ENCODE results near the gene PGGT1B. TPM values are rescaled to one million over a fixed set of nuclear protein-coding genes. Genes with fewer than 3 reads are reported as not detected.

PGGT1B gene
- total and polyA plus RNA-seq, 12 donors, result 2.0 to 31.7 (median 28.0) TPM

DNA sequence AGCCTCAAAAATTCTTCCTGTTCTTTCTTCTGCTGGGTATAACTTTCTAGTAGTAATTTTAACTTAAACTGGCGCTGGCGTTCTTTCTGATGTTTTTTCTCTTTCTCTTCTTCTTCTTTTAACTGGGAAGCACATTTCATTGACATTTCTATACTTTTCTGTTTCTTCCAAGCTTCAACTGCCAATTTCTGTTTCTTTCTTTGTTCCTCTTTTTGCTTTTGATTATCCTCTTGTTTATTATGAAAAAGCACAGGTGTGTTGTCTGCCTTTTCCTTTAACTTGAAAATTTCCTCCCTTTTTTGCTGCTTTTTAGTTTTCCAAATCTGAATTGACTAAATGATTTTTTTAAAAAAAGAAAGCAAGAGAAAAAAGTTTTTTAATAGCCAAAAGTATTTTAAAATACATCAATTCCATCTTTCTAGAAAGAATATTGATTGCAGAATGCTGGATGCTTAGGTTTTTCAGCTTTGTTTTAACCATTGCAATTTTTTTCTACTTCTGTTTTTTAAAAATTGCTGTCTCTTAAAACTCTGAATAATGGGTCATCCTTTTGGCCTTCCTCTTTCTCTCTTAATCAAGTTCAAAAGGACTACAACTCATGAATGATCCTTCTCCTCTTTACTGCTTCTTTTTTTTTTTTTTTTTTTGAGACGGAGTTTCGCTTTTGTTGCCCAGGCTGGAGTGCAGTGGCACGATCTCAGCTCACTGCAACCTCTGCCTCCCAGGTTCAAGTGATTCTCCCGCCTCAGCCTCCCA lies 8.8 kb upstream of the PGGT1B start:
- Histone ChIP-seq H3K9me3 (no peaks in the 10 kb centered on the region), H3K27me3 (no peaks in the 10 kb centered on the region), H3K36me3 (peaks cover 0 to 78% (median 11%) of the 10 kb centered on the region in 9 donors), H3K4me3 (no peak overlapping the region), H3K27ac (peak overlapping the region in 1 of 10 donors; percentile 56), H3K4me1 (peaks cover 0 to 11% (median 0%) of the 10 kb centered on the region in 9 donors)
- WGBS, 2 donors, result 84 to 96% methylated on average over 6 of the region's 6 CpGs
- intact Hi-C loops (cut with DNase I), result no loop called here
- DNase-seq (no peak), ATAC-seq (no peak)
- TF ChIP-seq, protein P1, sequence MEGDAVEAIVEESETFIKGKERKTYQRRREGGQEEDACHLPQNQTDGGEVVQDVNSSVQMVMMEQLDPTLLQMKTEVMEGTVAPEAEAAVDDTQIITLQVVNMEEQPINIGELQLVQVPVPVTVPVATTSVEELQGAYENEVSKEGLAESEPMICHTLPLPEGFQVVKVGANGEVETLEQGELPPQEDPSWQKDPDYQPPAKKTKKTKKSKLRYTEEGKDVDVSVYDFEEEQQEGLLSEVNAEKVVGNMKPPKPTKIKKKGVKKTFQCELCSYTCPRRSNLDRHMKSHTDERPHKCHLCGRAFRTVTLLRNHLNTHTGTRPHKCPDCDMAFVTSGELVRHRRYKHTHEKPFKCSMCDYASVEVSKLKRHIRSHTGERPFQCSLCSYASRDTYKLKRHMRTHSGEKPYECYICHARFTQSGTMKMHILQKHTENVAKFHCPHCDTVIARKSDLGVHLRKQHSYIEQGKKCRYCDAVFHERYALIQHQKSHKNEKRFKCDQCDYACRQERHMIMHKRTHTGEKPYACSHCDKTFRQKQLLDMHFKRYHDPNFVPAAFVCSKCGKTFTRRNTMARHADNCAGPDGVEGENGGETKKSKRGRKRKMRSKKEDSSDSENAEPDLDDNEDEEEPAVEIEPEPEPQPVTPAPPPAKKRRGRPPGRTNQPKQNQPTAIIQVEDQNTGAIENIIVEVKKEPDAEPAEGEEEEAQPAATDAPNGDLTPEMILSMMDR (IDR thresholded peaks at IDR 0.05), result no peak

GRCh38 chr5:115267617-115268016 lies 4.9 kb upstream of the PGGT1B start:
- H3K4me1 ChIP-seq, result peaks cover 0 to 8% (median 0%) of the 10 kb centered on the region in 9 donors
- no peak overlapping the region for H3K27ac ChIP-seq
- peaks cover 0 to 50% (median 3%) of the 10 kb centered on the region in 9 donors for H3K36me3 ChIP-seq
- H3K27me3 ChIP-seq, result no peaks in the 10 kb centered on the region
- intact Hi-C loops (cut with DNase I), result no loop called here
- no peaks in the 10 kb centered on the region for H3K9me3 ChIP-seq
- ATAC-seq (no peak), DNase-seq (no peak)
- TF ChIP-seq, protein P1 (IDR thresholded peaks at IDR 0.05), result no peak
- no peak overlapping the region for H3K4me3 ChIP-seq

- H3K36me3 ChIP-seq, result peaks cover 0 to 36% (median 0%) of the 10 kb centered on the region in 9 donors
- no peak overlapping the region for H3K27ac ChIP-seq
- DNase-seq (no peak), ATAC-seq (no peak)
- peaks cover 0 to 26% (median 17%) of the 10 kb centered on the region in 9 donors for H3K4me1 ChIP-seq
- 96 to 97% methylated on average over 13 of the region's 13 CpGs for WGBS, 2 donors
- TF ChIP-seq, protein P1 (IDR thresholded peaks at IDR 0.05), result no peak
- H3K9me3 ChIP-seq, result no peaks in the 10 kb centered on the region
- no peak overlapping the region for H3K4me3 ChIP-seq
- H3K27me3 ChIP-seq, result no peaks in the 10 kb centered on the region
- intact Hi-C loops (cut with DNase I), result no loop called here
These were observed 2.5 kb upstream of the PGGT1B start for GRCh38 chr5:115265220-115265619.

DNA sequence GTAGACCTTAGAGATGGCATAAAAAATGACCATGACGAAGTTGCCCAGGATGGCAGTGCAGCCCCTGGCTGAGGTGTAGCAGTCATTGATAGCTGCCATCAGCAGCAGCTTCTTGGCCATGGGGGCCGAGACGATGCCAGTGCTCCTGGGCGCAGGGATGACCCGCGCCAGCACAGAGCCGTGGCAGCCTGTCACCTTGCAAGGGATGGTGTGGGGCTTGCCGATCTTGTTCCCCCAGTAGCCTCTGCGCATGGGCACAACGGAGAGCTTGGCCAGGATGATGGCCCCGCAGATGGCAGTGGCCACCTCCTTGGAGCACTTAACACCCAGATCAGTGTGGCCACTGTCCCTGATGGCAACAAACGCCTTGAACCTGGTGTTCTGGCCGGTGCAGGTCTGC lies 2.1 kb upstream of the PGGT1B start:
- intact Hi-C loops (cut with DNase I), result no loop called here
- peaks cover 0 to 33% (median 0%) of the 10 kb centered on the region in 9 donors for H3K36me3 ChIP-seq
- WGBS, 2 donors, result 98% methylated on average over 13 of the region's 13 CpGs

More for the DNA sequence above, 2.1 kb upstream of the PGGT1B start:
- no peak overlapping the region for H3K4me3 ChIP-seq
- TF ChIP-seq, protein P1 (IDR thresholded peaks at IDR 0.05), result no peak
- no peak overlapping the region for H3K27ac ChIP-seq
- DNase-seq (no peak), ATAC-seq (no peak)
- no peaks in the 10 kb centered on the region for H3K9me3 ChIP-seq
- H3K27me3 ChIP-seq, result no peaks in the 10 kb centered on the region
- H3K4me1 ChIP-seq, result peaks cover 0 to 30% (median 18%) of the 10 kb centered on the region in 9 donors

All from heart right ventricle (tissue), 16 donors.